NCI-H524 (cell line): ENCODE data around the gene VSNL1.

Experiments
- DNase-seq, 2 experiments: peaks; one replicate each; lab custom pipeline; 2025; lab: John Stamatoyannopoulos, UW

VSNL1 gene

DNA sequence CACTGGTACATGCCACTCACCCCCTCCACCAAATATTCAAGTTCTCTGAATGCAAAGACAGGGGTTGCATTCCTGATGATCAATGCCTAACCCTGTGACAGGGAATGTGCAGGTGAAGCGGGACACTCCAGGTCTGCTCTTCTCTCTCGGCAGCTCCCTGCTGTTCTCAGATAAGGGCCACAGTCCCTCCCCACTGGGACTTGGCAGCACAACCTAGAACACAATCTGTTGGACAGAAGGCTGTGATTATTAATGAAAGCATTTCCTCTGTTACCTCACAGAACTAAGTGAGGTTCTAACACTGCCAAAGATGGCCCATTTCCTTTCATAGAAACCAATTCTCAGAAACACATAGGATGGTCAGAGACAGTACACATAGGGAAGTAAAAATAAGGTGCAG, 42.7 kb downstream of the VSNL1 start:
- DNase-seq = no peak

DNA sequence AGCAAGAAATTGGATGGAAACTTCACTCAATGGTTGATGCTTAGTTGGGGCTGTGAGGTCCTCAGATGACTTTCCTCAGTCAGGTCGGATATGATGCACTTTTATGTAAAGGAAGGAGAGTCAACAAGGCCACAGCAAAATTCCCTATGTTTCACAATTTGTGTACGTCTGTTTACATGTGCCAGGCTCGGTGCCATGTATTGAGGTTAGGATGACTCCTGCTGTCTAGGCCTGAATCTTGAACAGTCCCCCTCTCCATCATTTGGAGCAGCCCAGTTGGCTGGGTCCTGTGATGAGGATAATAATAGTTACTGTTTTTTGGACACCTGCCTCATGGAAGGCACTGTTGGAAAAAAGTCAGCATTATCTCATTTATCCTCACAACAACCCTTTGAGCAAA, 43.1 kb downstream of the VSNL1 start:
- DNase-seq = no peak

DNA sequence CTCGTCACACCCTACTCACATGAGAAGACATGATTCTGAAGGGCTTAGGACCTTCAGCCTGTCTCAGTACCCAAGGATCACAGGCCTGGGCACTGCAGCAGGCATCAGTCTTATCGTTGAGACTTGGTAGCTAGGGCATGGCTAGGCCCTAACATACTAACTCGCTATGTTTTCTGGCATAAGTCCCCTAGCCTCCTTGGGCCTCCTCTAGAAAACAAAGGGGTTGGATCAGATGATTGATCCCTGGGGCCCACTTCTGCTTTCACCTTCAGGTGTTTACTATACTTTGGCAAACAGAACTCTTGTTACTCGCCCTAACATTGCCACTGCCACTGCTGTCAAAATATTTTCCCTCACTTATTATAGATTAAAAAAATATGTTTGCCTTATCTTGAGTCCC, 44.2 kb downstream of the VSNL1 start:
- DNase-seq = peak in 1 of 2 experiments; percentile 10

DNA sequence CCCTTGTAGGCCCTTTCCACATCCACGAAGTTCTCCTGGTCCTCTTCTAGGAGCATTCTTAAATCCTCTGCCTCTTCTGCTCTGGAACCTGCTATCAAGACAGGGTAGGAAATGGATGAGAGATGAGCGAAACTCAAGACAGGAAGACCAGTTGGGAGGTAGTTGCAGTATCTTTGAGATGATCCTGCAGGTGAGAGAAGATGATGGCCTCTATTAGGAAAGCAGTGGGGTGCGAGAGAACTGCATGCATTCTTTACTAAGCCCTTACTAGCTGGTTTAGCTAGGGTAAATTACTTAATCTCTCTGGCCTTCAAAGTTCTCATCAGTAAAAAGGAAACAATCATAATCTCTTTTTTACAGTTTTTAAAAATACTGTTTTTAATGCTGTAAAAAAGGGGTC, 47.0 kb downstream of the VSNL1 start:
- DNase-seq = no peak

DNA sequence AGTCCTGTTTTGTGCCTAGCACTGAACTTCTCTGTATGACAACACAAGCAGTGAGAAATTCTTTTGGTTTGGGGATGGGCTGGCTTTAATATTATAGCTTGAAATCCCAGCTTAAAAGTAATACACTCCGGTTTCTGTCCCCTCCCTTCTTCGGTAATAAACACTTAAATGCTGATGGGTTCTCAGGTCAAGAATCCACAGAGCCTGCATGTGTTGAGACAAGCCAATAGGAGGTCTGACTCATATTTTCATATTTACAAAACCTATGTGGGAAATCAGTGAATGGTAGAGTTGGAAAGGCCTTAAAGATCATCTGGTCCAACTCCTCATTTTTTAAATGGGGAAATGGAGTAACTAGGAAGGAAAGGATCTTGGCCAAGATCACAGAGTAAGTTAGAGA, 47.5 kb downstream of the VSNL1 start:
- DNase-seq = no peak

DNA sequence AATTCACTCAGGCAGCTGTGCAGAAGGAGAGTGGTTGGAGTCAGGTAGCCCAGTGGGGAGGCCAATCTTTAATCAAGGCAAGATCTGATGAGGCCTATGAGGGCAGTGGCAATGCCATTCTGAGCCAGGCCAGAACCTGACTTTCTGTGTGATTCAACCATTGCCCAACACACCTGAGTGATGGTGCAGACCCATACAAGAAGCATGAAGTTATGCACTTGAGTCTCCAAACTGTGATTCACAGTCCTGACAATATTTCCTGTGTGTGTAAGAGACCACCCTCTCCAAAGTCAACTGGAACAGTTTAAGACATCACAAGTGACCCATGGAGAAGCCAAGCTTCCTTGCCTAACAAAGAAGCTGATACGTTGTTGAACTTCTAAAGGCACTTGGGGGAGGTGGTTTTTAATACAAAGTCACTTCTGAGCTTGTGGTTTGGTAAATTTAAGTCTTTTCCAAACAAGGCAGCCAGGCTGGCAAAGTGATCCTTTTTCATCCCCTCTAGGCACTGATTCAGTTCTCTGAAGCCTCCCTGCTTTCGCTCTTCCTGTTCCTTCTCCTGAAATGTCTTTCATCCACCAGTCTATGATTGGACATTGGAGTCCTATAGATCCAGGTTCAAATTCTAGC, 49.0 kb downstream of the VSNL1 start:
- no peak for DNase-seq

DNA sequence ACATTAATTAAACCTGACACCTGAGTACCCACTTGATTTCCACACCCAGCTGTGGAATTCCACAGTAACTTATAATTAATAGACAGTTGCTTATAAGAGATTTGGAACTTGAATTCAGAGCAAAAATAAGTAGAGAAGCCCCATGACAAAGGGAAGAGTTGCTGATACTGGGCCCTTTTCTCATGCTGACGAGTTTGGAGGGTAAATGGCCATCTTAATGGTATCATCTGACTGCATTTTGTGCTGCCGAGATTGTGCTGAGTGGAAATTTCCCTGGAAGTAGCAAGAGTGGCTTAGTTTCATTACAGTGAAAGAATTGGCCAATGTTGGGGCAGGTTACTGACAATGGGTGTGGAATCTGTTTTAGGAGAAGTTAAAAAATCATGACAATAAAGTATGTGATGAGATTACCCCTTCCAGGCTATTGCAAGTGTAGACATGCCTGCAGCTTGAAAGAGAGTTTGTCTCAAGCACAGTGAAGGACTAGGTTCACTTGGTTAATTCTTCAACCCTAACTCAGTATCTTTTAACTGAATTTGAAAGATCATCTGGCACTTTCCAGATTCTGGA, 49.9 kb downstream of the VSNL1 start:
- no peak for DNase-seq

DNA sequence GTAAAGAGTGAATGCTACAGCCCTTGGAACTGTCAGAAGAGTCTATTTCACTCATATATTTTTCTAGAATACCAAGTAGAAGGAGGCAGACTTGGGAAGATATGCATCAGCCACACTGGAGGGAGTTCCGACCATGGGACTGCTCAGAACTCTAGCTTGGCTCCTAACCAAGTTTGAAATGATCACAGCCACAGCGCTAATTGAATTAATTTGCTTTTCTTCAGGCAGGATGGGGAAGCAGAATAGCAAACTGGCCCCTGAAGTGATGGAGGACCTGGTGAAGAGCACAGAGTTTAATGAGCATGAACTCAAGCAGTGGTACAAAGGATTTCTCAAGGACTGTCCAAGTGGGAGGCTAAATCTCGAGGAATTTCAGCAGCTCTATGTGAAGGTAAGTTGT, 51.4 kb downstream of the VSNL1 start:
- DNase-seq = no peak

DNA sequence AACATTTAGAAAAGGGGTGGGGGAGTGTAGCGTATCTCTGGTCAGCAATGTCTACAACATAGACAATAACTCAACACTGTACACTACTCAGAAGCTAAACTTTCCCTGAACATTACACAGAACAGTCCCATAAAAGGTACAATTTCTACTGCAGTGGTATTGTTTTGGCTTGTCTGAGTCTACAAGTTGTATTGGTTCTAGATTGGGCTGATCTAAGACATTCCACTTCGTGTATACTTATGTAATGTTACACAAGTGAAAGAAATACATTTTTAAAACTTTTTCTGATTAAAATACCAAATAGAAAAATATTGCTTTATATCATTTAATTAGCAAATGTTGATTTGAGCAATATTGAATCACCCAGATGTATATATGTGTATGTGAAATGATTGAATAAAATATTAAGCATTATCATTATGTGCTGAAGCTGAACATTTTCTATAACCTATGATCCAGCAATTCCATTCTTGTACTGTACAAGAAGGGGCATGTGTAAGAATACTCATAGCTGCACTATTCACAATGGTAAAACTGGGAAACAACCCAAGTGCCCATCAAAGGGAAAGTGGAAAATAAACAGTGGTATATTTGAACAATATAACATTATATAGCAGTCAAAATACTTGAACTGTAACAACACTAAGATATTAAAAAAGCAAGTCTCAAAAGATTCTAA, 52.4 kb downstream of the VSNL1 start:
- DNase-seq = no peak

DNA sequence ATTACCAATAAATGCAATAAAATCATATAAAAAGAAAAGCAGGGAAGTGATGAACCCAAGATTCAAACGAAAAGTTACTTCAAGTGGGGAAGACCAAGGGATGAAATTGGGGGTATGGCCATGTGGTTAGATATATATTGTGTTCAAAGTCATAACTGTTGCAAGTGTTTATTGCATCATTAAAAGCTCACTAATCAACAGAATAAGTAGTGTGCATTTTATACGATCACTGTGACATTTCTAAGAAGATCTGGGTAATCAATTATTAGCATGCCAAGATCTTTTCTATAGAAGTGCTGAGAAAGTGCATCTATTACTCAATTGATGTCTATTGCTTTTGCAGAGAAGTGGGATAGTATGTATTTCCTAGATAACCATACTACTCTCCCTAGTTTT, 52.9 kb downstream of the VSNL1 start:
- DNase-seq = no peak

DNA sequence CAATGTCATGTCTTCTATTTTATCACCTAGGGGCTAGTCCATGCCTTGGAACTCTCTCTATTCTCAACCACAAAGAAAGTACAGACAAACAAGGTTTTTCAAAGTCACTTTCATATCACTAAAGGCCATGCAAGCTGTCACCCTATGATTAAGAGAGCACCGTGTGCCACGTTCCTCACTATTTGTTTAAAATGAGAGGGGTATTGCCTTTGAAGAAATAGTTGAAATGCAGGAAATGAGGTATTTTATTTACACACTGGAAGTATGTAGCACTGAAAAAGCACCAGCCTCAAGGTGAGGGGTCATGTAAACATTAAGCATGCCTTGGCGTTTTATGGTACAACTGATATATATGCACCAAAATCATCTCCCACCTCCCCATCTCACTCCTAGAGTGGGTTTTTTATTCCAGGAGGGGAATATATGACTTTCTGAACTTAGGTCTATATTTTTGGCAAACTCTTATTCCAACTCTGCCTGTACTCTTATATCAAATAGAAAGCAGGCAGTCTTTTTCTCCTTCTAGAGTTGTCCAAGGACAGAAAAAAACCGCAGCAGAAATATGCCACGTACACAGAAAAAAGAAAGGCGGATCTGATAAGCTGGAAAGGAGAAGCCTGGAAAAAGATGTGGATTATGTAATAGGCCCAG, 53.5 kb downstream of the VSNL1 start:
- no peak for DNase-seq

DNA sequence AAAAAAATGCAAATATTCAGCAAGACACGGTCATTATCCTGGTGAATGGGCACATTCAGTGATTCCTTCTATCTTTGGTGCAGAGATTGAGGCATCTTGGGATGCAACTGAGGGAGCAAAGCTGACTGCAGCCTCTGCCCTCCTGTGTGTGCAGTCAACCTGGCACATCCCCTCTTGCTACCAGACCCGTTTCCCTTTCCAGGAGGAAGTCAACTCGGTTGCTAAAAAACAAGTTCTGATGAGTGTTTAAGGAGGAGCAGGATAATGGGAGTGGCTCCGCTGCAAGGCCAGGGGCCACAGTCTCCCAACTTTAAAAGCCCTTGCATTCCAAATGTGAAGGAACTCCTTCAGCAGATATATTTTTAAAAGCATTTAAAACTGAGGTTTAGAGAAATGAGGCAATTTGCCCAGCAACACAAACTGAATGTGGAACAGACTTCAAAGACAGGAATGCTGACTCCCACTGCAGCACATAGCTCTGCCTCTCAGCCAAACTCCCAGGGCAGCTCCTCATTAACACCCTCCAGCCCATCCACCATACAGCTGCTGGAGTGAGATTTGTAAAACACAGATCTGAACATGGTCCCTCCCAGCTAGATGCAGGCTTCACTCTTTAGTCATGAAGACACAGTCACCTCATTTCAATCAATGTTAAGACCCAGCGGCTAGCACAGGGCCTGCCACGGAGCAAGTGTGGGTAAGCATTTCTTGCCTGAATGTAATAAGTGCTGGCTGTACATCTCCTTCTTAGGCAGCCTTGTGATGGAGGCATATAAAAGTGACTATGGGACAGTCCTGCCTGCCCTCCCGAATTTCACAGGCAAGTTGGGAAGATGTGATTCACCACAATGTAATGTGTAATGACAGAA, 54.3 kb downstream of the VSNL1 start:
- DNase-seq = no peak

DNA sequence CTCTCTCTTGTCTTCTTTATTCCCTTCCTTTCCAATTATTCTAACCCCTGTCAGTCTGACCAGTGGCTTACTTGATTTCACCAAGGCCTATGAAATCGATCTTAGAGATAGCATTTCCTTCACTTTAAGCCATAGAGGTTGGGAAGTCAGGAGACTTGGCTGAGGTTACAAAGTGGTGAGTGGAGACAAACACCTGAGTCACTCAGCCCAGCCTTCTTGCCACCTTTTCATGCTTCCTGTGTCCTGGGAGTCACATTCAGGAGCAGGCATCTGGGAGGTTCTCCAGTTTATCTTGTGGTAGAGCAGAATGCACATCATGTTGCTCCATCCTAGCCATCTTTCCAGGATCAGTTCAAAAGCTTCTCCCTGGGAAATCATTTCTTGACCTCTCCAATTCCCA, 59.1 kb downstream of the VSNL1 start:
- no peak for DNase-seq

DNA sequence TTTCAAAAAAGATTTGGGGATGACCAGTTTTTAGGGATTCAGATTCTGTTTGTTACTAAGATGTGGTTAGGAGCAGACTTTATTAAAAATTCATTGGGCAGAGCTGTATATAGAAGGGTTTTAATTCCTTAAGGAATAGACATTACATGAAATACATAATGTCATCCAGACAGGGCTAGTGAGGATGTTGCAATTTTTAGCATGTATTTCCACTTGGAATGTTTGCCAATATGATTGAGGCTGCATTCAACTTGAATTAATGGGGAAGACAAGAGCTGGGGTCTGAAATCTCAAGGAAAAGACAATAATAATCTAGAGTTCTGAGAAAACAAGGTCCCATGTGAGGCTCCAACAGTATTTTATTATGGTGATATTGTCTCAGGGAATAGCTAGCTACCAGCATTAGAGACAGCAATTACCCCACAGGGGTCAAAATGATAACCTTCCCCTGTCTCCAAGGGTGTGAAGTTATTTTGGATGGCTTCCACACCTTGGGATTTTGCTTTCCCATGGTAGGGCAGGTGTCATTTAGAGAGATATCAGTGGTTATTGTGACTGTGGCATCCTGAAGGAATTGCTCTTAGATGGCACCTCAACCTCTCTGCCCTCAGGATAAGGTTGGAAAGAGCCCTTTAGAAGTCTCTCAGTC, 60.2 kb downstream of the VSNL1 start:
- DNase-seq = no peak

DNA sequence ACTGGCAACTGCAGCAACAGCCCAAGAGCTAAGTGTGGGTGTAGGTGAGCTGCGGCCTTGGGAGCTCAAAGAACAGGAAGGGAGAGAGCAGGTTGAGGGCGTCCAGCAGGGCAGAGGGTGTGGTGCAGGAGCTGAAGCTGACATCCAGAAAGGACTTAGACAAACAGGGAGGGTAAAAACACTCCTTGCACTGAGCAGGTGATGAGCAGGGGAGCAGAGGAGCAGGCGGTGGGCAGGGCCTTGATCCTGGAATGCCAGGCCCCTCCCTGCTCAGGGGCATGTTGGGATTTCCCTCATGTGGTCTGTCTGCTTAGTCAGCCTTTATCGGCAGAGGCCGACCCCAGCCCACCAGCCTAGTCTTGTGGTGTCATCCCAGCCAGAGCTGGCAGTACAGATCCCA, 63.6 kb downstream of the VSNL1 start:
- no peak for DNase-seq

DNA sequence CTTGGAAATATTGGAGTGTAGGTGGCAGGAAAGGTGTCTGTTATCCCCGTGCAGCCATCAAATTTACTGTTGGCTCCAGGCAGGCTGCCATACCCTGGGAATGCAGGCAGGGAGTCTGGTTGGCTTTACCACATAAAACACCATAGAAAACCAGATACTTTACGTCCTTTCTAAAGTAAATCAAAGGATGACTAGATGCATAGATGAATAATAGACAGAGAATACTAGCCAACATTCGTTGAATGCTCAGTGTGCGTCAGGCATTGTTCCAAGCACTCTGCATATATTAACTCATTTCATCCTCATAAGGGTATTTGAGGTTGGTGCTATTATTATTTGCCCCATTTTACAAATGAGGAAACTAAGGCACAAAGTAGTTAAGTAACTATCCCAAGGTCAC, 65.2 kb downstream of the VSNL1 start:
- DNase-seq = no peak

DNA sequence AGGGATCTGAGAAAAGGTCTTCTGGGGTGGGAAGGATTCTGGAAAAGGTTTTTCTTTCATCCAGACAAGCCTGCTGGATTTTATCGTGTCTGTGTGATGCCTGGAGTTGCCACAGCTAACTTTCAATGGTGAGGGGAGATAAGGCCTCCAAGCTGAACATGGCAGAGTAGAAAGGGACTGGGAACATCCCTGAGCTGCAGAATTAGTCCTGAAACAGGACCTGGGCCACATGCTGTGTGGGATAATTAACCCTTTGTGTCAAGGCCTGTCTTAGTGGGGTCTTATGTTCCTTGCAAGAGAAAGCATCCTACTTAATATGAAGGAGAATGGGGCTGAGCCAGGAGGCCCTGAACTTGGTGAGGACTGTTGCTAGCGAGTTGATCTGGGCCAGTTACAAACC, 66.4 kb downstream of the VSNL1 start:
- no peak for DNase-seq

DNA sequence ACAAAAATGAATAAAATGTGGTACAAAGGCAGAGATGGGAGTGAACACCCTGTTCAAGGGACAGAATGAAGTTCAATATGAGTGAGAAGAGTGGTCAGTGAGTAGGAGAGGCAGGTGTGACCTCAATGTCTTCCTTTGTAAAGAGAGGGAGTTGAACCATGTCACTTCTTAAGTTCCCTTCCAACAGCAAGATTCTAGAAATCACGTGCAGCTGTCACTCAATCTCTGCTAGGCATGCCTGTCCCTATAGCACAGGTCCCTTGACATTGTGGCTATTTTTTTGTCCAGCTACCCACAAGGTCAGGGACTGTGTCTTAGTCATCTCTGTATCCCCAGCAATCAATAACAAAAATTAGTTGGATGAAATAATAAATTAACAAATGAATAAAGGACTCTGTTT, 66.9 kb downstream of the VSNL1 start:
- DNase-seq = no peak

DNA sequence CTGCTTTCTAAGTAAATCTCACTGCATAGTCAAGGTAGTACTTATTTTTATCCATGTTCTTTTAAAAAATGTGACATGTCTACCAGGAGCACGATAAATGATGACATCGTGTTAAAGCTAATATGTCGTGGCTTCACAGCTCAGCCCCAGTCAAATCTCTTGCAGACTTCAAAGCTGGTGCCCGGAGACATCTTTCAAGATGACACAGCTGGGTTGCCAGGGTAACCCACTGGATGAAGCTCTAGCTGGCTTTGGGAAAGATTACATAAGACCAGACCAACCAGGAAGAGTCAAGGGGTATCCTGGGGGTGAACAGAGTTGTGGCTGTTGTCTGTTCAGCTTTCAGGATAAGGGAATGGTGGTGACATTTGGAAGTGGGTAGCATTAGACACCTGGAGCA, 67.8 kb downstream of the VSNL1 start:
- DNase-seq = peak in 1 of 2 experiments; percentile 49

DNA sequence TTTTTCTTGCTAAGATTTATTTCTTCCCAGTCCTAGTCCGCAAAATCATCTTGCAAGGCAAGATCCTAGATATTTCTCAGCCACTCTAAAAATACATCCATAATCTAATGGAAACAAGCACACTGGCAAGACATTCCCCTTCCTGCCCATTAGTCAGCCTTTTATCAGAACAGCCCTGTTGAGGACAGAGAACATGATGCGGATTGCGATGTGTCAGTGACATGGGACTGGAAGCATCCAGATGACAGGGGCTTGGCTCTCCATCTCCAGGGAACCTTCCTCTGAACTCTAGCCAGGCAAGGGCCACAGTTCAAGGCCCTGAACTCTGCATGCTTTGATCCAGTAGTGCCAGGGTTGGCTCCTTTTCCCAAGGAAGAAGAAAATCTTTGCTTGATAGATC, 70.0 kb downstream of the VSNL1 start:
- DNase-seq = no peak

DNA sequence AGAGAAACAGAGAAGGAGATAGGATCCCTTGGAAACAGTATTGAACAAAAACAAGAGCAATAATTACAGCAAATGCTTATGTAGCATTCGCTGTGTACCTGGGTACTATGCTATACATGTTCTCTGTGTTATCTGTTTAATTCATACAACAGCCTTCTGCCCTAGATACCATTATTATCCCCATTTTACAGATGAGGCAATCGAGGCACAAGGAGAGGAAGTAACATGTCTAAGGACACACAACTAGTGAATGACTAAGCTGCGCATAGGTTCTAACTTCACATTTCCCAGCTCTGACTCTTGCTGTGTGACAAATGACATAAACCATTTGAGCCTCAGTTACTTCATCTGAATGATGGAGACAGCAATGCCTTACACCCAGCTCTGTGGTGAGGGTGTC, 70.5 kb downstream of the VSNL1 start:
- DNase-seq = no peak
